ENCODE results near the gene DDR1.
"Not testable (repeated sequence)": the region's sequence is repeated elsewhere in the genome, so short reads cannot be mapped to it uniquely, and the experiment has no call there.

The DDR1 gene

DNA sequence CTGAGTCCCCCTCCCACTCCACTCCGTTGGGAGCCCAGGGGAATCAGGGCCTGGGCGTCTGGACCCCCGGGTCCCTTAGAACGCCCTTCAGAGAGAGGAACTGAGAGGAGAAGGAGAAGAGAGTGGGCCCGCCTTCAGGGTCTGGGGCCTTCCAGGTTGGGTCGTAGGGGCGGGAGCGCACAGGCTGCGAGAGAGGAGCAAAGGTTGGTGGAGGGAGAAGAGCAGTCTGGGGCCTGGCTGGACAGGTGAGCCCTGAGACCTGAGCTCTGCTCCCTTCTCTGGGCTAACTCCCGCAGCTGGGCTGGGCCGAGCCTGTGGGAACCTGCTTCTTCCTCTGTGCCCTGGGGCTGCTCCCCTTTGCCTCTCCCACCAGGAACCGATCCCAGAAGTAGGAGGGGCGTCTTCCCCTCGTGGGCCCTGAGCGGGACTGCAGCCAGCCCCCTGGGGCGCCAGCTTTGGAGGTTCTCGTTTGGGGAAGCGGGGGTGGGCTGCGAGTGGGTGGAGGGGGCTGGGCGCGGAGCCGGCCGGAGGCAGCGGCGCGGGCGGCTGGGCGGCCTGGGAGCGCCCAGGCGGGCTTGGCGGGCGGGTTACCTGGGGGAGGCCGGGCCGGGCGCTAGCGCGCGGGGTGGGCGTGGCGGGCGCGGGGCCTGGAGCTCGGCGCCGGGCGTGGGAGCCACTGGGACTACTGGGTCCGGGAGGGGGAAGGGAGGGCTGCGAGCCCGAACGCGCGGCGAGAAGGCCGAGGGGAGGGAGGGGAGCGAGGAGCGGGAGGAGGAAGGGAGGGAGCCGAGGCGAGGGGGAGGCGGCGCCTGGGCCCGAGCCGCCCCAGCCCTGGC is at the start of gene DDR1:
DDR1 (plus strand) TSS at position 835 of the 836 bp plus-strand sequence. CDS start 4,211 bp downstream, outside the sequence.
- DNase-seq (ENCODE audit: low read depth in 1 of 2, low spot score in 1 of 2): peak in 1 of 2 donors; percentile 37

DNA sequence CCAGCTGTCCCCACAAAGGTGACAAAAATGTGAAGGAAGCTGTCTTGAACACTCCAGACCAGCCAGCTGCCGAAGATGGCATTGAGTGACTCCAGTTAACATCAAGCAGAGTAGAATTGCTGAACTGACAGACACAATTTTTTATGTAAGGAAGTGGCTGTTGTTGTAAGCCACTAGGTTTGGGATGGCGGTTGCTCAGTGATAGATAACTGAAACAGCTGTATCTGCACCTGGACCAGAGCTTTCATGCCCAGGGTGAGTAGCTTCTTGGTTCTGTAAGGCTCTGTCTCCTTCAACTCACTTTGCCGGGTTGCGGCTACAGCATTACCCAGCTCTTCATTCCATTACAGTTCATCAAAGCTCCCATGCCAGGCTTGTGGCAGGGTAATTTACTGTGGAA is 49.7 kb upstream of the DDR1 start:
- DNase-seq (ENCODE audit: low read depth in 1 of 2, low spot score in 1 of 2): no peak

- no peak for DNase-seq (ENCODE audit: low read depth in 1 of 2, low spot score in 1 of 2)
These were observed 48.7 kb upstream of the DDR1 start for GRCh38 chr6:30835576-30835975.

DNA sequence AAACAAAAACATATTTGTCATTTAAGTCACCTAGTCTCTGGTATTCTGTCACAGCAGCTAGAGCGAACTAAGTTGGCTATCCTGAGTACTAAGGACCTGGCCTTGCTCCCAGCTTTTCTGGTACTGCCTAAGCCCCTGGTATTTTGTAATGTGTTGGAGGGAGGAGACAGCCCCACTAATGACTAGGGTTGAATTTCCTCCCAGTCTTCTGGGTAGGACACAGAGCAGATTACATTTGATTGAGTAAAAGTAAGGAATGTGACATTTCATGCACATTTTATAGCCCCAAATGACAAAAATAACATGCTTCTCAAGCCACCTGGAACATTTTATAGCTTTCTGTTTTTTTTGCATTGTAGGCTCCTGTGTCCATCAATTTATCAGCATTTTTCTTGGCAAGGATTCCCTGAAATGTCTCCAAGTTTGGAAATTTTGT is 47.9 kb upstream of the DDR1 start:
- DNase-seq (ENCODE audit: low read depth in 1 of 2, low spot score in 1 of 2): no peak

DNA sequence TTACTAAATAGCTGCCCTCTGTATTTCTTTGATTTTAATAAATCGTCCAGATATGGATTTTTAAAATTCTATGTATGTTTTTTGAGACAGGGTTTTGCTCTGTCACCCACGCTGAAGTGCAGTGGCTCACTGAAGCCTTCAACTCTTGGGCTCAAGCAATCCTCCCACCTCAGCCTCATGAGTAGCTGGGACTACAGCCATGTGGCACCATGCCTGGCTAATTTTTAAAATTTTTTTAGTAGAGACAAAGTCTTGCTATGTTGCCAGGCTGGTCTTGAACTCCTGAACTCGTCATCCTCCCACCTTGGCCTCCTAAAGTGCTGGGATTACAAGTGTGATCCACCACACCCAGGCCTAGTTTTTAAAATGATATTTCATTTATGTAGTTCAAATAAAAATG is 47.4 kb upstream of the DDR1 start:
- no peak for DNase-seq (ENCODE audit: low read depth in 1 of 2, low spot score in 1 of 2)

GRCh38 chr6:30837432-30837831 is 46.9 kb upstream of the DDR1 start:
- DNase-seq (ENCODE audit: low read depth in 1 of 2, low spot score in 1 of 2): no peak

- DNase-seq (ENCODE audit: low read depth in 1 of 2, low spot score in 1 of 2): no peak
These were observed 46.4 kb upstream of the DDR1 start for GRCh38 chr6:30837870-30838269.

GRCh38 chr6:30839671-30840070 is 44.6 kb upstream of the DDR1 start:
- DNase-seq (ENCODE audit: low read depth in 1 of 2, low spot score in 1 of 2): no peak

- no peak for DNase-seq (ENCODE audit: low read depth in 1 of 2, low spot score in 1 of 2)
These were observed 44.0 kb upstream of the DDR1 start for GRCh38 chr6:30840084-30840934.

GRCh38 chr6:30840935-30841643 is 43.2 kb upstream of the DDR1 start:
- no peak for DNase-seq (ENCODE audit: low read depth in 1 of 2, low spot score in 1 of 2)

DNA sequence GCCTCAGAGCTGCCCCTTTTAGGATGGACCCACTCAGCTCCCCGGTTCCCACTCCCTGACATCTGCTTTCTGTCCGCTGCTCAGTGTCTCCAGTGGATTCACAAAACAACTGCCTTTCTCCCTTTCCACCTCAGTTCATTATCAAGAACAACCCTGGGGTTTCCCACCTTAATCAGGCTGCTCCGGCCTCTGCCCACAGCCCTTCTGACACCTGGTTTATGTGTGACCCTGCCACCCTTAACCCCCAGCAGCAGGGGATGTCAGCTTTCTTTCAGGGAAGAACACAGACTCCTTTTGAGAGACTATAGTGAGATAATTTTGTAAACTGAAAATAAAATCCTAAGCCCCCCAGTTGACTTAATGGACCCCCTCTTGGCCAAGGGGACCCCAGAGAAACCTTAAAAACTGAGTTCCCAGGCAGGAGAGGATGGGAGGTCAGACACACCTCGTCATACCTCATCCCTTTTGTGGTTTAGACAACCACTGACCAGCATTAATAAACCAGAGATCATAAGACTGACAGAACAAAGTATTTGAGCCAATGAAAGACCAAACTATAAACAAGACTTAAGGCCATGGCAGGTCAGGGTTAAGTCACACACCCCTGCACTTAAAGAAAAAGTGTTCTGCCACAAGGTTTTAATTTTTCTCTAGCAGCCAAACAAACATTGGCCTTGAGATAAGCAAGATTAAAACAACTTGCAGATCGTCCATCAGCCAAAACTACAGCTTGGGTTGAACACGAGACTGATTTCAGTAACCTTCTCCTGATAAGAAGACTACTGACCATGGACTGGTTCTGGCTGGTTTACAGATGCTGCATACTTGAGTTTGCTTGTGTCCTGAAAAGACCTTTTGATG is 42.4 kb upstream of the DDR1 start:
- no peak for DNase-seq (ENCODE audit: low read depth in 1 of 2, low spot score in 1 of 2)

DNA sequence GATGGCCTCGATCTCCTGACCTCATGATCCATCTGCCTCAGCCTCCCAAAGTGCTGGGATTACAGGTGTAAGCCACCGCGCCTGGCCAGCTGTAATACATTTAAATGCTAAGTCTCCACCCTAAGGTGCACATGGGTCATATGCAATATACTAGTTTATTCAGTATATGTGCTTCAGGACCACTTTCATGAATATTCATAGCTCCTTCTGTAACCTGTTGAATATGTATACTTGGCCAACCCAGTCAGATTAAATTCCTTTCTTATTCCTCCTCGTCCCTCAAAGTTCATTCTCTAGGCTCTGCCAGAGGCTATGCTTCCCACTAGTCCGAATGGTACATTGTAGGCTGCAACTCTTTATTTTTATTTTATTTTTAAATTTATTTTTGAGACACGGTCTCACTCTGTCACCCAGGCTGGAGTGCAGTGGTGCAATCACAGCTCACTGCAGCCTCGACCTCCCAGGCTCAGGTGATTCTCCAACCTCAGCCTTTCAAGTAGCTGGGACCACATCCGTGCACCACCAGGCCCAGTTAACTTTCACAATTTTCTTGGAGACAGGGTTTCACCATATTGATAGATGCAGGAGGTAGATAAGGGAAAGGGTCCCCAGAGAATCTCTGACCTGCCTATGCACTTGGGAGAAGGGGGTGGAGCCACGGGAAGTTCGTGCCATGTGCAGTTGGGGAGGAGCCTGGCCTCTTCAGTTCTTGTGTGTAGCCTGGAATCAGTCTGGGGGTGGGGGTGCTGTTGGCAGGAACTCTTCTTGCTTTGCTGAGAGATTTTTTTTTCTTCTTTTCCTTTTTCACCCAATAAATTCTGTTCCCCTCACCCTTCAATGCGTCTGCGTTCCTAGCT is 41.3 kb upstream of the DDR1 start:
- DNase-seq (ENCODE audit: low read depth in 1 of 2, low spot score in 1 of 2): no peak

DNA sequence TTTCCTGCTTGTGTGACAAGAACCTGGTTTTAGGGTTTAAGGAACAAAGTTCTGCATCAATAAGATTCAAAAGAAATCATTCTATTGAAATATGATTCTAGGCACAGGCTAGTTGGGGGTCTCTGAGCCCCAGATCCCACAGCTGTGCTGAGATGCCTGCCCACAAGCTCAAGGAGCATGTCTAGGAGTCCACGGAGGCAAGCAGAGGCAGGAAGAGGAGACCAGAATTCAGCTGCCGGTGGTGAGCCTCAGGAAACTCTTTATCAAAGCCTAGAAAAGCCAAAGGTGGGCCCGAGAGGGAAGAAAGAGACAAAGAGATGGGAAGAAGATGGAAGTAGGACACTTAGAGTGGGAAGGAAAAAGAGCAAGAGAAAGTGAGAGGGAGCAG is 40.7 kb upstream of the DDR1 start:
- DNase-seq (ENCODE audit: low read depth in 1 of 2, low spot score in 1 of 2): no peak

DNA sequence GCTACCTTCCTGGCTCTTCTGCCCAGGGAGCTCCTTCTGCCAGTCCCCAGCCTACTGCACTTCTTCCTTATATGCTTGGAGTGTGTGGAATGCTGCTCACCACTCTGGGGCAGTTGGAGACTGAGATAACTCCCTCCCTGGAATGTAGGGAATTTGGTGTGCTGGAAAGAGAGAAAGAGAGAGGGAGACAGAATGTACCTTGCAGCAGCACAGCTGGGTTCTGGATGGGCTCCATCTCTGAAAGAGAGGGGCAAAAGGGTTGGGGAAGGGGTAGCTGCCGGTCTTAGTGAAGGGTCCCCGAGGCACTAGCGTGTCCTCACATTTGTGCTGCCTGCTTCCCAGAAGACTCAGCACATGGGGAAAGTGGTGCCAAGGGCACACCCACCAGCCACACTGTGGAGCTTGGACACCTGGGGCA is 40.2 kb upstream of the DDR1 start:
- DNase-seq (ENCODE audit: low read depth in 1 of 2, low spot score in 1 of 2): no peak

- DNase-seq (ENCODE audit: low read depth in 1 of 2, low spot score in 1 of 2): no peak
These were observed 39.1 kb upstream of the DDR1 start for GRCh38 chr6:30845183-30845582.

GRCh38 chr6:30847421-30847970 is 36.8 kb upstream of the DDR1 start:
- no peak for DNase-seq (ENCODE audit: low read depth in 1 of 2, low spot score in 1 of 2)

DNA sequence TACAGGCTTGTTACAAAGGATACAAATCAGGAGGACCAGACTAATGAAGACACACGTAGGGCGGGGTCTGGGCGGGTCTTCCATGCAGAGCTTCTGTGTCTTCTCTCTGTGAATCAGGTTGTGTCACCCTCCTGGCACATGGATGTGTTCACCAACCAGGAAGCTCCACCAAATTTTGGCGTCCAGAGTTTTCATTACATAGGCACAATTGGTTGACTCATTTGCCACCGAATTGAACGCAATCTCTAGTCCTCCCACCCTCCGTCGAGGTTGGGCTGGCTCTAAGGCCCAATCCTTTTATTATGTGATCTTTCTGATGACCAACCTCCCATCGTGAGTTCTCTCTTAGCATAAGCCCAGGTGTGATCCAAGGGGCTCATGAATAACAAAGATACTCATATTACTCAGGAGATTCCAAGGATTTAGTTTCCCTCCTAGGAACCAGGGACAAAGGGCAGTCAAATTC is 36.3 kb upstream of the DDR1 start:
- DNase-seq (ENCODE audit: low read depth in 1 of 2, low spot score in 1 of 2): no peak

DNA sequence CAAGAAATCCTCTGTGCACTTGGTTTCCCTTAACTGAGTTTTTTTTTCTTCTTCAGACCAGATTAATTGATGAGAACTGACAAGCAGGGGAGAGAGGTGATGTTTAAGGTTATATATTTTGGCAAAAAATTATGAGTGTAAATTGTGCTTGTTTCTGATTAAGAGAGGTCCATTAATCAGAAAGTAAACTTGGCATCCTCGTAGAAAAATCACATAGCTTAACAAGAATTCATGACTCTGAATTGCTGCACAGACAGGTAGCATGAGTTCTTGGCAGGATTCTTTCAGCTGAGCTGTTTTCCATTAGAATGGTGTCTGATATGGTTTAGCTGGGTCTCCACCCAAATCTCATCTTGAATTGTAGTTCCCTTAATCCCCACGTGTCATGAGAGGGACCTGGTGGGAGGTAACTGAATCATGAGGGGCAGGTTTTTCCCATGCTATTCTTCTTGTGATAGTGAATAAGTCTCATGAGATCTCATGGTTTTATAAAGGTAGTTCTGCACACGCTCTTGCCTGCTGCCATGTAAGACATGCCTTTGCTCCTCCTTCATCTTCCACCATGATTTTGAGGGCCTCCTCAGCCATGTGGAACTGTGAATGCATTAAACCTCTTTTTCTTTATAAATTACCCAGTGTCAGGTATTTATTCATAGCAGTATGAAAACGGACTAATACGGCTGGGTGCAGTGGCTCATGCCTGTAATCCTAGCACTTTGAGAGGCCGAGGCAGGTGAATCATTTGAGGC is 34.2 kb upstream of the DDR1 start:
- DNase-seq (ENCODE audit: low read depth in 1 of 2, low spot score in 1 of 2): no peak

- not testable (repeated sequence) for DNase-seq (ENCODE audit: low read depth in 1 of 2, low spot score in 1 of 2)
These were observed 31.9 kb upstream of the DDR1 start for GRCh38 chr6:30852459-30852858.
